ENCODE data around the gene EXOC6. TPM values are rescaled to one million over a fixed set of nuclear protein-coding genes. Genes with fewer than 3 reads are reported as not detected.
"Not testable (repeated sequence)": the region's sequence is repeated elsewhere in the genome, so short reads cannot be mapped to it uniquely, and the experiment has no call there.

Gene EXOC6
- total RNA-seq, 2 donors from 2014 or later = 13.2 to 70.8 TPM

GRCh38 chr10:92894081-92894655, 45.8 kb downstream of the EXOC6 start:
- no peak for ATAC-seq
- peaks cover 0 to 3% of the 10 kb centered on the region in 2 donors for H3K36me3 ChIP-seq (replicated peaks in 1 of 2; ENCODE audit: insufficient read depth in 1 of 2, low read depth in 2 of 2)

GRCh38 chr10:92897916-92898315, 49.6 kb downstream of the EXOC6 start:
- TF ChIP-seq POLR2A (IDR thresholded peaks at IDR 0.05) = no peak
- no peak for TF ChIP-seq CTCF (IDR thresholded peaks at IDR 0.05)
- Histone ChIP-seq H3K27ac (no peak overlapping the region), H3K9me3 (no peaks in the 10 kb centered on the region), H3K36me3 (replicated peaks in 1 of 2; ENCODE audit: insufficient read depth in 1 of 2, low read depth in 2 of 2) (peaks cover 0 to 3% of the 10 kb centered on the region in 2 donors), H3K27me3 (no peaks in the 10 kb centered on the region), H3K4me3 (no peak overlapping the region), H3K4me1 (peaks cover 5% of the 10 kb centered on the region)
- DNase-seq = no peak
- ATAC-seq = no peak
- intact Hi-C loops (cut with DNase I) = no loop called here
- 91 to 97% methylated on average over 5 of the region's 5 CpGs for WGBS, 2 donors

More at GRCh38 chr10:92894081-92894655, 45.8 kb downstream of the EXOC6 start:
- Histone ChIP-seq H3K4me1 (peaks cover 21% of the 10 kb centered on the region), H3K9me3 (no peaks in the 10 kb centered on the region), H3K4me3 (no peak overlapping the region), H3K27me3 (no peaks in the 10 kb centered on the region), H3K27ac (no peak overlapping the region)
- intact Hi-C loops (cut with DNase I) = no loop called here
- no peak for DNase-seq
- no peak for TF ChIP-seq POLR2A (IDR thresholded peaks at IDR 0.05)
- TF ChIP-seq CTCF (IDR thresholded peaks at IDR 0.05) = no peak

- TF ChIP-seq POLR2A (IDR thresholded peaks at IDR 0.05) (no peak), CTCF (IDR thresholded peaks at IDR 0.05) (no peak)
- no peak overlapping the region for H3K27ac ChIP-seq
- H3K27me3 ChIP-seq = no peaks in the 10 kb centered on the region
- intact Hi-C loops (cut with DNase I) = no loop called here
- no peak overlapping the region for H3K4me3 ChIP-seq
- H3K9me3 ChIP-seq = no peaks in the 10 kb centered on the region
- whole genome bisulfite sequencing, 2 donors = 88 to 97% methylated on average over 3 of the region's 3 CpGs
- peaks cover 0 to 3% of the 10 kb centered on the region in 2 donors for H3K36me3 ChIP-seq (replicated peaks in 1 of 2; ENCODE audit: insufficient read depth in 1 of 2, low read depth in 2 of 2)
- H3K4me1 ChIP-seq = no peaks in the 10 kb centered on the region
- ATAC-seq (no peak), DNase-seq (no peak)
Measured at GRCh38 chr10:92901819-92902251, 53.5 kb downstream of the EXOC6 start.

GRCh38 chr10:92903633-92904032, 55.3 kb downstream of the EXOC6 start:
- H3K27ac ChIP-seq = no peak overlapping the region
- H3K36me3 ChIP-seq (replicated peaks in 1 of 2; ENCODE audit: insufficient read depth in 1 of 2, low read depth in 2 of 2) = no peaks in the 10 kb centered on the region
- TF ChIP-seq CTCF (IDR thresholded peaks at IDR 0.05) (no peak), POLR2A (IDR thresholded peaks at IDR 0.05) (no peak)
- intact Hi-C loops (cut with DNase I) = no loop called here
- ATAC-seq (no peak), DNase-seq (no peak)
- WGBS, 2 donors = 75 to 77% methylated on average over 1 of the region's 1 CpG
- no peaks in the 10 kb centered on the region for H3K9me3 ChIP-seq
- H3K4me3 ChIP-seq = no peak overlapping the region
- H3K4me1 ChIP-seq = no peaks in the 10 kb centered on the region
- no peaks in the 10 kb centered on the region for H3K27me3 ChIP-seq

- Histone ChIP-seq H3K36me3 (replicated peaks in 1 of 2; ENCODE audit: insufficient read depth in 1 of 2, low read depth in 2 of 2) (peaks cover 0 to 3% of the 10 kb centered on the region in 2 donors), H3K4me1 (no peaks in the 10 kb centered on the region), H3K27me3 (no peaks in the 10 kb centered on the region), H3K27ac (no peak overlapping the region), H3K4me3 (no peak overlapping the region), H3K9me3 (no peaks in the 10 kb centered on the region)
- ATAC-seq = no peak
- 98% methylated on average over 4 of the region's 4 CpGs for WGBS, 2 donors
- intact Hi-C loops (cut with DNase I) = no loop called here
- no peak for DNase-seq
- no peak for TF ChIP-seq POLR2A (IDR thresholded peaks at IDR 0.05)
- TF ChIP-seq CTCF (IDR thresholded peaks at IDR 0.05) = no peak
Measured at GRCh38 chr10:92907280-92907679, 59.0 kb downstream of the EXOC6 start.

GRCh38 chr10:92912631-92913030, 64.3 kb downstream of the EXOC6 start:
- H3K9me3 ChIP-seq; DNase-seq; H3K27me3 ChIP-seq; H3K36me3 ChIP-seq (replicated peaks in 1 of 2; ENCODE audit: insufficient read depth in 1 of 2, low read depth in 2 of 2); H3K4me1 ChIP-seq; H3K27ac ChIP-seq; H3K4me3 ChIP-seq; ATAC-seq; intact Hi-C loops (cut with DNase I): not testable (repeated sequence)
- 76 to 82% methylated on average over 4 of the region's 4 CpGs for WGBS, 2 donors
